IMR-90 (cell line): ENCODE data around the gene TRAF3. TPM values are rescaled to one million over a fixed set of nuclear protein-coding genes. Genes with fewer than 3 reads are reported as not detected.
A peak's percentile ranks its signal among the peaks of the same experiment; 100 is the strongest.

ENCODE experiments used
- ATAC-seq: fragments of 200-7000 bp; cut with Tn5 transposase; 2 replicates; pipeline ENCODE4 v1.9.1; 2020; ENCODE audit warnings: low read depth, mild to moderate bottlenecking, moderate library complexity
- BruUV-seq: library from RNA; stranded (reverse); fragments of 400-500 nt; replicated peaks from 2 replicates; lab custom pipeline; 2021; lab: Mats Ljungman, UMichigan
- CTCF ChIA-PET: fragments of 300-600 bp; formaldehyde crosslinking; extraction: SDS; loops from one replicate; lab custom pipeline; 2021; ENCODE audit warnings: antibody characterized with exemption; lab: Yijun Ruan, JAX
- POLR2A ChIA-PET: fragments of 300-600 bp; sonication (Branson Sonifier 250); formaldehyde crosslinking; loops from one replicate; lab custom pipeline; 2022; ENCODE audit warnings: antibody characterized with exemption; ENCODE audit not compliant: unreplicated experiment; lab: Charles Lee
- DNase-seq: peaks from one replicate; pipeline ENCODE4 v3.0.0; 2013
- H2AFZ ChIP-seq: replicated peaks from 2 replicates; pipeline ENCODE3; 2013; ENCODE audit warnings: low read length, mild to moderate bottlenecking; ENCODE audit not compliant: poor library complexity
- H2AK5ac ChIP-seq: 2 replicates; pipeline ENCODE4 v1.6.1; 2013; ENCODE audit warnings: low read depth, low read length, inconsistent platforms
- H2AK9ac ChIP-seq: replicated peaks from 2 replicates; pipeline ENCODE3; 2013; ENCODE audit warnings: mild to moderate bottlenecking, low read depth, low read length, moderate library complexity; ENCODE audit not compliant: poor library complexity
- H2BK120ac ChIP-seq: 2 replicates; pipeline ENCODE4 v1.6.1; 2013; ENCODE audit warnings: low read depth, low read length, inconsistent platforms
- H2BK15ac ChIP-seq: 3 replicates; pipeline ENCODE4 v1.6.1; 2013; ENCODE audit warnings: low read depth, low read length, inconsistent platforms
- H2BK20ac ChIP-seq: 2 replicates; pipeline ENCODE4 v1.6.1; 2013; ENCODE audit warnings: low read depth, mild to moderate bottlenecking, inconsistent platforms, low read length, moderate library complexity
- H2BK5ac ChIP-seq: 2 replicates; pipeline ENCODE4 v1.6.1; 2013; ENCODE audit warnings: mild to moderate bottlenecking, low read depth, low read length, inconsistent platforms; ENCODE audit not compliant: poor library complexity, severe bottlenecking
- H3K14ac ChIP-seq: replicated peaks from 2 replicates; pipeline ENCODE4 v1.6.1; 2013; ENCODE audit warnings: low read depth, low read length, inconsistent platforms
- H3K18ac ChIP-seq: 2 replicates; pipeline ENCODE4 v1.6.1; 2013; ENCODE audit warnings: low read depth, low read length, control low read depth
- H3K23ac ChIP-seq: 2 replicates; pipeline ENCODE4 v1.6.1; 2013; ENCODE audit warnings: low read depth, low read length, inconsistent platforms
- H3K27ac ChIP-seq: 2 replicates; pipeline ENCODE4 v1.5.1; 2013; ENCODE audit warnings: mild to moderate bottlenecking, control low read depth, low read length; ENCODE audit not compliant: insufficient read depth
- H3K27me3 ChIP-seq: 2 replicates; pipeline ENCODE4 v1.6.1; 2013; ENCODE audit warnings: low read length; ENCODE audit not compliant: control insufficient read depth, insufficient read depth
- H3K36me3 ChIP-seq: 2 replicates; pipeline ENCODE4 v1.6.1; 2013; ENCODE audit warnings: low read length, mixed read lengths; ENCODE audit not compliant: control insufficient read depth, insufficient read depth
- H3K4ac ChIP-seq: 2 replicates; pipeline ENCODE4 v1.6.1; 2013; ENCODE audit warnings: low read depth, low read length, inconsistent platforms
- H3K4me1 ChIP-seq: 2 replicates; pipeline ENCODE4 v1.6.1; 2013; ENCODE audit warnings: low read length, mixed read lengths; ENCODE audit not compliant: control insufficient read depth, insufficient read depth
- H3K4me2 ChIP-seq: 2 replicates; pipeline ENCODE4 v1.6.1; 2013; ENCODE audit warnings: low read depth, mild to moderate bottlenecking, control low read depth, low read length, moderate library complexity
- H3K4me3 ChIP-seq: 2 replicates; pipeline ENCODE4 v1.5.1; 2013; ENCODE audit warnings: low read depth, mild to moderate bottlenecking, control low read depth, low read length, moderate library complexity; ENCODE audit not compliant: insufficient read depth
- H3K56ac ChIP-seq: 2 replicates; pipeline ENCODE4 v1.6.1; 2013; ENCODE audit warnings: low read length, inconsistent platforms; ENCODE audit not compliant: insufficient read depth; ENCODE audit errors: extremely low read depth
- H3K79me1 ChIP-seq, 2 experiments: 2 replicates each; pipeline ENCODE4 v1.6.1; 2013; ENCODE audit warnings: low read length in 2 of 2, inconsistent platforms in 1 of 2, low read depth in 1 of 2
- H3K9ac ChIP-seq: 2 replicates; pipeline ENCODE4 v1.6.1; 2013; ENCODE audit warnings: low read depth, low read length, control low read depth
- H3K9me1 ChIP-seq: 2 replicates; pipeline ENCODE4 v1.6.1; 2013; ENCODE audit warnings: low read length, inconsistent platforms; ENCODE audit not compliant: insufficient read depth
- H3K9me3 ChIP-seq: 2 replicates; pipeline ENCODE4 v1.6.1; 2013; ENCODE audit warnings: low read length; ENCODE audit not compliant: control insufficient read depth, insufficient read depth
- H4K20me1 ChIP-seq: 2 replicates; pipeline ENCODE4 v1.6.1; 2013; ENCODE audit warnings: low read length, inconsistent platforms; ENCODE audit not compliant: insufficient read depth
- H4K5ac ChIP-seq: 2 replicates; pipeline ENCODE4 v1.6.1; 2013; ENCODE audit warnings: mild to moderate bottlenecking, low read depth, low read length, control low read depth
- H4K8ac ChIP-seq, 2 experiments: 2 replicates each; pipeline ENCODE4 v1.6.1; 2013; ENCODE audit warnings: low read depth in 2 of 2, low read length in 2 of 2, control low read depth in 1 of 2, inconsistent platforms in 1 of 2
- H4K91ac ChIP-seq: 2 replicates; pipeline ENCODE4 v1.6.1; 2013; ENCODE audit warnings: low read depth, low read length, inconsistent platforms; ENCODE audit not compliant: insufficient read depth
- BHLHE40 ChIP-seq: fragments of 150-350 bp; IDR thresholded peaks from 2 replicates; pipeline ENCODE4 v1.6.1; 2016; ENCODE audit warnings: mild to moderate bottlenecking, low read depth, low read length
- CEBPB ChIP-seq: IDR thresholded peaks from 2 replicates; pipeline ENCODE4 v1.6.1; 2012; ENCODE audit warnings: low read depth, low read length, improper control_type of control experiment
- CHD1 ChIP-seq: IDR thresholded peaks from 2 replicates; pipeline ENCODE4 v1.6.1; 2012; ENCODE audit warnings: low read depth, low read length, improper control_type of control experiment
- FOS ChIP-seq: fragments of 150-350 bp; IDR thresholded peaks from 2 replicates; pipeline ENCODE4 v1.6.1; 2016; ENCODE audit warnings: low read depth, low read length
- MAFK ChIP-seq: IDR thresholded peaks from 2 replicates; pipeline ENCODE4 v1.6.1; 2012; ENCODE audit warnings: low read depth, low read length, improper control_type of control experiment
- MAZ ChIP-seq: IDR thresholded peaks from 2 replicates; pipeline ENCODE4 v1.6.1; 2012; ENCODE audit warnings: low read depth, mild to moderate bottlenecking, low read length, improper control_type of control experiment, moderate library complexity, borderline replicate concordance
- MXI1 ChIP-seq: IDR thresholded peaks from 2 replicates; pipeline ENCODE4 v1.6.1; 2012; ENCODE audit warnings: low read depth, mild to moderate bottlenecking, low read length, moderate library complexity, borderline replicate concordance
- NFE2L2 ChIP-seq: fragments of 150-350 bp; IDR thresholded peaks from 2 replicates; pipeline ENCODE4 v1.6.1; 2016; ENCODE audit warnings: low read depth, mild to moderate bottlenecking, low read length
- POLR2A ChIP-seq: IDR thresholded peaks from 2 replicates; pipeline ENCODE4 v1.6.1; 2012; ENCODE audit warnings: mild to moderate bottlenecking, low read depth, low read length
- RAD21 ChIP-seq: IDR thresholded peaks from 2 replicates; pipeline ENCODE4 v1.6.1; 2012; ENCODE audit warnings: low read length, improper control_type of control experiment
- RCOR1 ChIP-seq: IDR thresholded peaks from 2 replicates; pipeline ENCODE4 v1.6.1; 2012; ENCODE audit warnings: mild to moderate bottlenecking, low read length, improper control_type of control experiment; ENCODE audit not compliant: insufficient replicate concordance
- RFX5 ChIP-seq: IDR thresholded peaks from 2 replicates; pipeline ENCODE4 v1.8.0; 2012; ENCODE audit warnings: low read depth, mild to moderate bottlenecking, low read length, moderate library complexity
- SMC3 ChIP-seq: fragments of 150-350 bp; IDR thresholded peaks from 2 replicates; pipeline ENCODE4 v1.6.1; 2016; ENCODE audit warnings: low read depth, mild to moderate bottlenecking, antibody characterized with exemption, low read length, moderate library complexity
- WGBS, 2 experiments: methylation state at CpG; one replicate each; pipeline versions ENCODE4 v1.1.5 to v1.1.7; 2013; ENCODE audit warnings: missing lambda C conversion rate in 2 of 2; ENCODE audit not compliant: insufficient read length in 1 of 2; ENCODE audit errors: extremely low coverage in 2 of 2; 5-methylcytosine and 5-hydroxymethylcytosine counted together
- dilution Hi-C: fragments of 300-500 bp; cut with HindIII; formaldehyde crosslinking; loops from one replicate; pipeline ENCODE4 v1.14.3; 2018; ENCODE audit warnings: low sequenced_read_pairs; ENCODE audit not compliant: unreplicated experiment
- in situ Hi-C: fragments of 300-500 bp; cut with MboI; formaldehyde crosslinking; loops from 3 replicates; pipeline ENCODE4 v1.14.3; 2019; ENCODE audit warnings: low sequenced_read_pairs, inconsistent platforms, mixed read lengths
- intact Hi-C: fragments of 100-400 bp; cut with micrococcal nuclease; formaldehyde crosslinking; loops from 2 replicates; pipeline ENCODE4 v1.10.0; 2022
- polyA plus RNA-seq, 3 experiments: library from polyadenylated mRNA; depleted of rRNA; stranded (reverse); fragments of >200 nt; gene quantifications; 2 replicates each; pipeline ENCODE4 v1.2.3, GENCODE V29; 2012; ENCODE audit warnings: low replicate concordance in 1 of 3
- total RNA-seq: library from RNA; depleted of rRNA; stranded (reverse); fragments of >200 nt; gene quantifications from 2 replicates; pipeline ENCODE4 v1.2.3, GENCODE V29; 2012
- TF ChIP-seq, protein P1 (sequence below): fragments of 150-350 bp; IDR thresholded peaks from 2 replicates; pipeline ENCODE4 v1.6.1; 2016; ENCODE audit warnings: low read depth, mild to moderate bottlenecking, low read length, moderate library complexity, borderline replicate concordance
- TF ChIP-seq, protein P2 (sequence below): conservative IDR thresholded peaks from 2 replicates; pipeline ENCODE4 v1.5.1; 2012; ENCODE audit warnings: mild to moderate bottlenecking, low read depth, low read length, improper control_type of control experiment
- TF ChIP-seq, protein P3 (sequence below): fragments of 150-350 bp; IDR thresholded peaks from 2 replicates; pipeline ENCODE4 v1.6.1; 2017; ENCODE audit warnings: mild to moderate bottlenecking, antibody characterized with exemption, low read length, low read depth

TRAF3 gene
- total and polyA plus RNA-seq, 2 of the 4 experiments (the other 2 are of a cell fraction): 21.2 to 25.3 TPM

DNA sequence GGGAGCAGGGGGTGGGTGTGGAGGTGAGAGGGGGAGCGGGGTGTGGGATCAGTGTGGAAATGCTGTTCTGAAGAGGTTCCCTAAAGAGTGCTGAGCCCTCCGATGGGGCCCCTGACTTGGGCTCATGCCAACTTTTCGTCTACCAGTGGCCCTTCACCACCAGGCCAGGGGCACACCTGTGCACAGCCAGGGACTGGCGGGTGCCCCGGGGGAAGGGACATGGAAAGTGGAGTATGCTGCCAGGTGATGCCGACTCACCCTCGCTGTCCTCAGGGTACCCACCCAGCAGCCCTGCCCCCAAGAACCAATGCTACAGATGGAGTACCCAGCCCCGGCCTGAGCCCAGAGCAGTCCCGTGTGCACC, 171.4 kb downstream of the TRAF3 start:
- CTCF ChIA-PET: no interaction called here
- Histone ChIP-seq H3K23ac (no peak overlapping the region), H3K4ac (peak overlapping the region; percentile 51; the same call in 1 of the 2 replicates), H3K27me3 (no peaks in the 10 kb centered on the region), H3K27ac (no peak overlapping the region), H4K8ac (no peak overlapping the region), H3K36me3 (peaks cover 85% of the 10 kb centered on the region), H3K9me3 (no peaks in the 10 kb centered on the region), H2AK9ac (peak overlapping the region; percentile 79), H4K20me1 (peaks cover 24% of the 10 kb centered on the region), H3K9ac (no peak overlapping the region), H3K18ac (no peak overlapping the region), H3K14ac (peak overlapping the region; percentile 36; the same call in 1 of the 2 replicates), H3K4me2 (no peak overlapping the region; the same call in 1 of the 2 replicates), H2BK15ac (no peak overlapping the region; the same call in 2 of the 3 replicates), H3K4me1 (peaks cover 15% of the 10 kb centered on the region), H2BK20ac (no peak overlapping the region), H3K56ac (no peak overlapping the region), H2AK5ac (peak overlapping the region; percentile 63; the same call in 1 of the 2 replicates), H3K4me3 (no peak overlapping the region), H2BK5ac (no peak overlapping the region), H2BK120ac (no peak overlapping the region), H3K79me1 (peaks cover 6 to 32% of the 10 kb centered on the region in 2 experiments; a peak in 3 of 4 replicates), H2AFZ (peak overlapping the region; percentile 37), H3K9me1 (peaks cover 28% of the 10 kb centered on the region), H4K5ac (no peak overlapping the region), H4K91ac (no peak overlapping the region)
- in situ Hi-C loops: no loop called here
- ATAC-seq: no peak
- dilution Hi-C loops: no loop called here
- POLR2A ChIA-PET: no interaction called here
- BruUV-seq: no TSS peak
- DNase-seq: no peak
- TF ChIP-seq MXI1 (no peak), RFX5 (no peak), FOS (no peak), CHD1 (no peak), MAFK (no peak), POLR2A (no peak), SMC3 (no peak), BHLHE40 (no peak), NFE2L2 (no peak), MAZ (no peak), RCOR1 (no peak), CEBPB (no peak), RAD21 (no peak)
- TF ChIP-seq, protein P1, sequence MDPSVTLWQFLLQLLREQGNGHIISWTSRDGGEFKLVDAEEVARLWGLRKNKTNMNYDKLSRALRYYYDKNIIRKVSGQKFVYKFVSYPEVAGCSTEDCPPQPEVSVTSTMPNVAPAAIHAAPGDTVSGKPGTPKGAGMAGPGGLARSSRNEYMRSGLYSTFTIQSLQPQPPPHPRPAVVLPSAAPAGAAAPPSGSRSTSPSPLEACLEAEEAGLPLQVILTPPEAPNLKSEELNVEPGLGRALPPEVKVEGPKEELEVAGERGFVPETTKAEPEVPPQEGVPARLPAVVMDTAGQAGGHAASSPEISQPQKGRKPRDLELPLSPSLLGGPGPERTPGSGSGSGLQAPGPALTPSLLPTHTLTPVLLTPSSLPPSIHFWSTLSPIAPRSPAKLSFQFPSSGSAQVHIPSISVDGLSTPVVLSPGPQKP: no peak
- TF ChIP-seq, protein P2, sequence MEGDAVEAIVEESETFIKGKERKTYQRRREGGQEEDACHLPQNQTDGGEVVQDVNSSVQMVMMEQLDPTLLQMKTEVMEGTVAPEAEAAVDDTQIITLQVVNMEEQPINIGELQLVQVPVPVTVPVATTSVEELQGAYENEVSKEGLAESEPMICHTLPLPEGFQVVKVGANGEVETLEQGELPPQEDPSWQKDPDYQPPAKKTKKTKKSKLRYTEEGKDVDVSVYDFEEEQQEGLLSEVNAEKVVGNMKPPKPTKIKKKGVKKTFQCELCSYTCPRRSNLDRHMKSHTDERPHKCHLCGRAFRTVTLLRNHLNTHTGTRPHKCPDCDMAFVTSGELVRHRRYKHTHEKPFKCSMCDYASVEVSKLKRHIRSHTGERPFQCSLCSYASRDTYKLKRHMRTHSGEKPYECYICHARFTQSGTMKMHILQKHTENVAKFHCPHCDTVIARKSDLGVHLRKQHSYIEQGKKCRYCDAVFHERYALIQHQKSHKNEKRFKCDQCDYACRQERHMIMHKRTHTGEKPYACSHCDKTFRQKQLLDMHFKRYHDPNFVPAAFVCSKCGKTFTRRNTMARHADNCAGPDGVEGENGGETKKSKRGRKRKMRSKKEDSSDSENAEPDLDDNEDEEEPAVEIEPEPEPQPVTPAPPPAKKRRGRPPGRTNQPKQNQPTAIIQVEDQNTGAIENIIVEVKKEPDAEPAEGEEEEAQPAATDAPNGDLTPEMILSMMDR: no peak
- TF ChIP-seq, protein P3, sequence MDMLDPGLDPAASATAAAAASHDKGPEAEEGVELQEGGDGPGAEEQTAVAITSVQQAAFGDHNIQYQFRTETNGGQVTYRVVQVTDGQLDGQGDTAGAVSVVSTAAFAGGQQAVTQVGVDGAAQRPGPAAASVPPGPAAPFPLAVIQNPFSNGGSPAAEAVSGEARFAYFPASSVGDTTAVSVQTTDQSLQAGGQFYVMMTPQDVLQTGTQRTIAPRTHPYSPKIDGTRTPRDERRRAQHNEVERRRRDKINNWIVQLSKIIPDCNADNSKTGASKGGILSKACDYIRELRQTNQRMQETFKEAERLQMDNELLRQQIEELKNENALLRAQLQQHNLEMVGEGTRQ: no peak
- intact Hi-C loops: no loop called here
- 100% methylated on average over 2 of the region's 9 CpGs; no CpG with 5 or more reads in 1 of the 2 experiments for WGBS, 2 experiments
